HFF-Myc (cell line): Measurements from ENCODE around the gene MCF2L.

Source experiments
- DNase-seq: peaks from one replicate; pipeline ENCODE4 v3.0.0-alpha.2; 2011; ENCODE audit warnings: low read depth; ENCODE audit errors: extremely low read depth
- H3K4me3 ChIP-seq: replicated peaks from 2 replicates; pipeline ENCODE4 v1.5.1; 2011; ENCODE audit warnings: low read depth, mild to moderate bottlenecking, control low read depth, low read length
- TF ChIP-seq, protein P1 (sequence below): IDR thresholded peaks from 2 replicates; pipeline ENCODE4 v1.5.1; 2012; ENCODE audit warnings: mild to moderate bottlenecking, low read depth, low read length, control low read depth; ENCODE audit errors: missing control alignments

MCF2L gene

DNA sequence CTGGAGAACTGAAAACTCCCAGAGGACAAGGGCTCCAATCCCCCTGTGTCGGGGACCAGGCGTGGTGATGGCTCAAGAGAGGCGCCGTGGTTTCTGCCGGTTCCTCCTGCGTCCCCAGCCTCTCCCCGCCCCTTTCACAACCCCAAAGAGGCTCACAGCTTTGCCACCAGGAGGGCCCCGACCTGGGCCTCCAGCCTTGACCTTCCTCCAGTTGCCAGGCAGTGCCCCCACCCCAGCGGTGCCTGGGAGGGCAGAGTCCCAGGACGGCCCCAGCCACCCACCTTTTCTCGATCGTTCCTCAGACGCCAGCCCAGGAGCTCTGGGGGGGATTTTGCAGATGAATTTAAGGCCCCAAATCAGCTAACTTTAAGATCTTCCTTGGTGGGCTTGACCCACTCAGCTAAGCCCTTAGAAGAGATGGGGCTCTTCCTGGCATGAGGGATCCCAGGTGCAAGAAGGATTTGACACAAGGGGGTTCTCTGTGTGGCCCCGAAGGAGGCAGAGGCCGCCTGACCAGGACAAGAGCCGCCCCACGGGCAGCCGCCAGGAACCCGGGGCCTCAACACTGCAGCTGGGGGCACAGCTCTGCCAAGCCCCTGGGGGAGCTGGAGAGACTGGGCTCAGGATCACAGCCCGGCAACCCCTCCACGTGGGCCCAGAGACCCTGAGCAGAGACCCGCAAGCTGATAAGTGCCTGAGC lies 47.0 kb downstream of the MCF2L start:
- TF ChIP-seq, protein P1, sequence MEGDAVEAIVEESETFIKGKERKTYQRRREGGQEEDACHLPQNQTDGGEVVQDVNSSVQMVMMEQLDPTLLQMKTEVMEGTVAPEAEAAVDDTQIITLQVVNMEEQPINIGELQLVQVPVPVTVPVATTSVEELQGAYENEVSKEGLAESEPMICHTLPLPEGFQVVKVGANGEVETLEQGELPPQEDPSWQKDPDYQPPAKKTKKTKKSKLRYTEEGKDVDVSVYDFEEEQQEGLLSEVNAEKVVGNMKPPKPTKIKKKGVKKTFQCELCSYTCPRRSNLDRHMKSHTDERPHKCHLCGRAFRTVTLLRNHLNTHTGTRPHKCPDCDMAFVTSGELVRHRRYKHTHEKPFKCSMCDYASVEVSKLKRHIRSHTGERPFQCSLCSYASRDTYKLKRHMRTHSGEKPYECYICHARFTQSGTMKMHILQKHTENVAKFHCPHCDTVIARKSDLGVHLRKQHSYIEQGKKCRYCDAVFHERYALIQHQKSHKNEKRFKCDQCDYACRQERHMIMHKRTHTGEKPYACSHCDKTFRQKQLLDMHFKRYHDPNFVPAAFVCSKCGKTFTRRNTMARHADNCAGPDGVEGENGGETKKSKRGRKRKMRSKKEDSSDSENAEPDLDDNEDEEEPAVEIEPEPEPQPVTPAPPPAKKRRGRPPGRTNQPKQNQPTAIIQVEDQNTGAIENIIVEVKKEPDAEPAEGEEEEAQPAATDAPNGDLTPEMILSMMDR, result no peak
- no peak for DNase-seq
- H3K4me3 ChIP-seq, result no peak overlapping the region

- no peak overlapping the region for H3K4me3 ChIP-seq
- TF ChIP-seq, protein P1, result no peak
- no peak for DNase-seq
Measured at GRCh38 chr13:113016526-113017295, 47.7 kb downstream of the MCF2L start.

- no peak for DNase-seq
- TF ChIP-seq, protein P1, result no peak
- H3K4me3 ChIP-seq, result no peak overlapping the region
Measured at GRCh38 chr13:113017506-113018215, 48.6 kb downstream of the MCF2L start.

DNA sequence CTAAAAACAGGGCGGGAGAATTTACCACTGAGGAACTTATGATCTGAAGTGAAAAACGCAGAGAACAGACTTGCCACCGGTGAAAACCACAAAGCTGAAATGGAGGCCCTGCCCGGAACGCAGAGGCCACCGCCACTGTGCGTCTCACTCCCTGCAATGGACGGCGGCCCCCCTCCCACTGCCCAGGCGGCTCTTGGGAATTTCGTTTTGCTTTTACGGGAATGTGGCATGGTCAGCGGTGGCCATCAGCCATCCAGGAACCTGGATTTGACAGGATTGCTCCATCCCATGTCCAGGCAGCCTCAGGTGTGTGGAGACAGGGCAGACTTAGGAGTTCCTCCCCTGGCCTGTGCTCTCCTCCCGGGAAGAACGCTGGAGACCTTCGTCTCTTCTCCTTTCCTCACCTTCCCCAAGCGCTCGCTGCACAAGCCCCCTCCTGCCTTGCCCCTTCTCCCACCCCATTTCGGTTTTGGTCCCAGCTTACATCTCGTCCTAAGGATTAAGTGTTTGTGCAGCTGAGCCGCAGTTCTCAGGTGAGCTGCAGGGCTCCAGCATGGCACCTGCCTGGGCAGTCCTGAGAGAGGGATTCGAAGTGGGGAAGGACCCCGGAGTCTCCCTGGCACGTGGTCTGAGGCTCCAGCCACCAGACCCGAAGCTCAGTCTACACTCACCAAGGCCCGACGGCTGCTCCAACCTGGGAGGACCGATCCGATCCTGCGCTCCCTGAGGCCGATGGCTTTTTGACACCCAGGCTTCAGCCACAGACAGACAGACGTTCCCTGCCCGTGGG lies 49.9 kb downstream of the MCF2L start:
- TF ChIP-seq, protein P1, result no peak
- no peak for DNase-seq
- no peak overlapping the region for H3K4me3 ChIP-seq

DNA sequence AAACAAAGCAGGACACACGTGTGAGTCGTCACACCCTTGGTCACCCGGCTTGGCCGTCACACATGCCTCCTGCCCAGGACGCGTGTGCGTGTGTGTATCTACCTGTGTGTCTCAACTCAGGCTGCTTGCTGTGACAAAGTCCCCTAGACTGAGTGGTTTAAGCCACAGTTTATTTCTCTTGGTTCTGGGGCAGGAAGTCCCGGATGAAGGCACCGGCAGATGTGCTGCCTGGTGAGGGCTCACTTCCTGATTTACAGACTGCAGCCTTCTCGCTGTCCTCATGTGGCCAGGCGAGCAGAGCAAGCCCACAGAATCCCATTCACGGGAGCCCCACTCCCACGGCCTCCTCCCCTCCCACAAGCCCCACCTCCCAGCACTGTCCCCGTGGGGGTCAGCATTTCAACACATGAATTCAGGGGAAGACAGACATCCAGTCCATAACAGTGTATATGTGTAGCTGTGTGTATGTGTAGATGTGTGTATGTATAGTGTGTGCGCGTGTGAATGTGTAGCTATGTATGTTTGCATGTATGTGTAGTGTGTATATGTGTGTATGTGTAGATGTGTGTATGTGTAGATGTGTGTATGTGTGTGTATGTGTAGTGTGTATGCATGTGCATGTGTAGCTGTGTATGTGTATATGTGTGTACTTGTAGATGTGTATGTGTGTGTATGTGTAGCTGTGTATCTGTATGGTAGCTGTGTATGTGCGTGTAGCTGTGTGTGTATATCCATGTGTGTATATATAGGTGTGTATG lies 51.5 kb downstream of the MCF2L start:
- DNase-seq, result no peak
- TF ChIP-seq, protein P1, result no peak
- no peak overlapping the region for H3K4me3 ChIP-seq

DNA sequence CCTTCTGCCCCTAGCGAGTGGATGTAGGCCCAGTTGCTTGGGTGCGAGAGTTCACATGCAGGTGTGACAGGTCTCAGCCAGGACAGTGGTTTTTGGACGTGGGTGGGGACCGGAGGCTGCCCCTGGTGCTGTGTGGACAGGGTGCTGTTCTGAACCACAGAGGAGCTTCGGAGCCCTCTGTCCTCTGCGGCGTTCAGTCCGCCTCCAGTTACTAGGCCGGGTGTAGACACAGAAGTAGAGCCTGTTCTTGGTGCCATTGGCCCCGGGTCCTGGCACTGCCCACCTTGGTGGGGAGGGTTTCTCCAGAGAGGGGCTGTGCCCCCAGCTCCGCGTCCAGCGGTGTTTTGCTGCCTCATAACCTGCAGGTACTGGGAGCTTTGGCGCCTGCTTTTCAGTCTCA lies 52.4 kb downstream of the MCF2L start:
- no peak for DNase-seq
- TF ChIP-seq, protein P1, result no peak

More for the DNA sequence above, 52.4 kb downstream of the MCF2L start:
- no peak overlapping the region for H3K4me3 ChIP-seq
